PFSK-1 (cell line): ENCODE measurements around the gene NLGN3.

ENCODE experiments used
- FOXP2 ChIP-seq: optimal IDR thresholded peaks from 2 replicates; pipeline ENCODE3; 2011; ENCODE audit warnings: borderline replicate concordance, control low read depth, inconsistent platforms; ENCODE audit not compliant: insufficient read depth; ENCODE audit errors: extremely low read length, extremely low read depth
- POLR2AphosphoS5 ChIP-seq: IDR thresholded peaks from 2 replicates; pipeline ENCODE4 v1.6.1; 2012; ENCODE audit warnings: low read depth, mild to moderate bottlenecking, control low read depth, low read length, moderate library complexity
- REST ChIP-seq, 2 experiments: IDR thresholded peaks; 2 replicates each; pipeline versions ENCODE4 v1.6.1 to v1.8.0; 2011 to 2012; ENCODE audit warnings: low read depth in 2 of 2, low read length in 2 of 2, control low read depth in 1 of 2, inconsistent platforms in 1 of 2, mild to moderate bottlenecking in 1 of 2, moderate library complexity in 1 of 2; ENCODE audit not compliant: insufficient read depth in 1 of 2
- SIN3A ChIP-seq: IDR thresholded peaks from 2 replicates; pipeline ENCODE4 v1.6.1; 2012; ENCODE audit warnings: mild to moderate bottlenecking, low read length, moderate library complexity, borderline replicate concordance; ENCODE audit not compliant: insufficient read depth
- TAF1 ChIP-seq: IDR thresholded peaks from 2 replicates; pipeline ENCODE4 v1.6.1; 2012; ENCODE audit warnings: low read length, control low read depth, borderline replicate concordance; ENCODE audit not compliant: insufficient read depth

Gene NLGN3

GRCh38 chrX:71195964-71196649 is 51.5 kb downstream of the NLGN3 start:
- TF ChIP-seq SIN3A, result no peak
- TF ChIP-seq REST (IDR thresholded peaks at IDR 0.05; ENCODE audit: insufficient read depth in 1 of 2, low read depth in 2 of 2, low read length in 2 of 2), result no peak
- no peak for TF ChIP-seq POLR2AphosphoS5
- no peak for TF ChIP-seq FOXP2
- TF ChIP-seq TAF1, result no peak

- TF ChIP-seq REST (IDR thresholded peaks at IDR 0.05; ENCODE audit: insufficient read depth in 1 of 2, low read depth in 2 of 2, low read length in 2 of 2), result no peak
- no peak for TF ChIP-seq TAF1
- no peak for TF ChIP-seq FOXP2
- no peak for TF ChIP-seq POLR2AphosphoS5
- no peak for TF ChIP-seq SIN3A
These were observed 53.4 kb downstream of the NLGN3 start for GRCh38 chrX:71198066-71198465.

GRCh38 chrX:71199252-71200008 is 54.8 kb downstream of the NLGN3 start:
- no peak for TF ChIP-seq SIN3A
- TF ChIP-seq FOXP2, result no peak
- no peak for TF ChIP-seq REST (IDR thresholded peaks at IDR 0.05; ENCODE audit: insufficient read depth in 1 of 2, low read depth in 2 of 2, low read length in 2 of 2)

- TF ChIP-seq SIN3A, result no peak
These were observed 66.2 kb downstream of the NLGN3 start for GRCh38 chrX:71210816-71211215.

- TF ChIP-seq SIN3A (no peak), FOXP2 (no peak), TAF1 (no peak), POLR2AphosphoS5 (no peak), REST (IDR thresholded peaks at IDR 0.05; ENCODE audit: insufficient read depth in 1 of 2, low read depth in 2 of 2, low read length in 2 of 2) (no peak)
These were observed 67.9 kb downstream of the NLGN3 start for GRCh38 chrX:71212536-71212935.
